ENCODE measurements around the gene MGMT. TPM values are rescaled to one million over a fixed set of nuclear protein-coding genes. Genes with fewer than 3 reads are reported as not detected.

Gene MGMT
- total RNA-seq, 1 experiment from 2014 or later = 11.5 TPM

GRCh38 chr10:129652021-129652420 is 185.0 kb downstream of the MGMT start:
- ChIA-PET CTCF (no interaction called here), POLR2A (no interaction called here), RAD21 (ENCODE audit: low non-redundant PET in 1 of 2, low total read pairs in 2 of 2, uncharacterized antibody in 2 of 2, unreplicated experiment in 2 of 2) (no interaction called here)
- DNase-seq (ENCODE audit: low read depth, low spot score) (no peak), ATAC-seq (no peak)
- intact Hi-C loops (cut with micrococcal nuclease) = no loop called here
- no peaks in the 10 kb centered on the region for H3K4me1 ChIP-seq (ENCODE audit: control insufficient read depth in 1 of 2, insufficient read depth in 2 of 2, low read length in 2 of 2)
- TF ChIP-seq ELF1 (IDR thresholded peaks at IDR 0.05; ENCODE audit: borderline replicate concordance, low read depth) (no peak), EZH2phosphoT487 (IDR thresholded peaks at IDR 0.05; ENCODE audit: borderline replicate concordance) (no peak), CTCF (IDR thresholded peaks at IDR 0.05 in 2 of 3, conservative IDR thresholded peaks at IDR 0.05 in 1 of 3; ENCODE audit: borderline replicate concordance in 1 of 3, insufficient read depth in 1 of 3, low read depth in 2 of 3, low read length in 2 of 3) (no peak), FOSL1 (IDR thresholded peaks at IDR 0.05; ENCODE audit: low read depth) (no peak), POLR2AphosphoS5 (IDR thresholded peaks at IDR 0.05; ENCODE audit: low read depth, low read length) (no peak), ATF3 (IDR thresholded peaks at IDR 0.05) (no peak), ZBTB33 (IDR thresholded peaks at IDR 0.05; ENCODE audit: extremely low read depth, insufficient replicate concordance, low read length) (no peak), CBX3 (IDR thresholded peaks at IDR 0.05; ENCODE audit: low read depth) (no peak), TCF7L2 (IDR thresholded peaks at IDR 0.05; ENCODE audit: borderline replicate concordance, extremely low read depth, insufficient read depth, insufficient read length) (no peak), SRF (IDR thresholded peaks at IDR 0.05; ENCODE audit: low read depth) (no peak), EGR1 (IDR thresholded peaks at IDR 0.05; ENCODE audit: low read depth) (no peak), JUND (IDR thresholded peaks at IDR 0.05) (no peak), SP1 (IDR thresholded peaks at IDR 0.05; ENCODE audit: low read depth) (no peak), ZFX (IDR thresholded peaks at IDR 0.05) (no peak)
- TF ChIP-seq, protein P1, sequence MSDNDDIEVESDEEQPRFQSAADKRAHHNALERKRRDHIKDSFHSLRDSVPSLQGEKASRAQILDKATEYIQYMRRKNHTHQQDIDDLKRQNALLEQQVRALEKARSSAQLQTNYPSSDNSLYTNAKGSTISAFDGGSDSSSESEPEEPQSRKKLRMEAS (IDR thresholded peaks at IDR 0.05) = no peak
- TF ChIP-seq, protein P2, sequence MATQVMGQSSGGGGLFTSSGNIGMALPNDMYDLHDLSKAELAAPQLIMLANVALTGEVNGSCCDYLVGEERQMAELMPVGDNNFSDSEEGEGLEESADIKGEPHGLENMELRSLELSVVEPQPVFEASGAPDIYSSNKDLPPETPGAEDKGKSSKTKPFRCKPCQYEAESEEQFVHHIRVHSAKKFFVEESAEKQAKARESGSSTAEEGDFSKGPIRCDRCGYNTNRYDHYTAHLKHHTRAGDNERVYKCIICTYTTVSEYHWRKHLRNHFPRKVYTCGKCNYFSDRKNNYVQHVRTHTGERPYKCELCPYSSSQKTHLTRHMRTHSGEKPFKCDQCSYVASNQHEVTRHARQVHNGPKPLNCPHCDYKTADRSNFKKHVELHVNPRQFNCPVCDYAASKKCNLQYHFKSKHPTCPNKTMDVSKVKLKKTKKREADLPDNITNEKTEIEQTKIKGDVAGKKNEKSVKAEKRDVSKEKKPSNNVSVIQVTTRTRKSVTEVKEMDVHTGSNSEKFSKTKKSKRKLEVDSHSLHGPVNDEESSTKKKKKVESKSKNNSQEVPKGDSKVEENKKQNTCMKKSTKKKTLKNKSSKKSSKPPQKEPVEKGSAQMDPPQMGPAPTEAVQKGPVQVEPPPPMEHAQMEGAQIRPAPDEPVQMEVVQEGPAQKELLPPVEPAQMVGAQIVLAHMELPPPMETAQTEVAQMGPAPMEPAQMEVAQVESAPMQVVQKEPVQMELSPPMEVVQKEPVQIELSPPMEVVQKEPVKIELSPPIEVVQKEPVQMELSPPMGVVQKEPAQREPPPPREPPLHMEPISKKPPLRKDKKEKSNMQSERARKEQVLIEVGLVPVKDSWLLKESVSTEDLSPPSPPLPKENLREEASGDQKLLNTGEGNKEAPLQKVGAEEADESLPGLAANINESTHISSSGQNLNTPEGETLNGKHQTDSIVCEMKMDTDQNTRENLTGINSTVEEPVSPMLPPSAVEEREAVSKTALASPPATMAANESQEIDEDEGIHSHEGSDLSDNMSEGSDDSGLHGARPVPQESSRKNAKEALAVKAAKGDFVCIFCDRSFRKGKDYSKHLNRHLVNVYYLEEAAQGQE (IDR thresholded peaks at IDR 0.05; ENCODE audit: low read depth) = no peak
- no peak overlapping the region for H3K4me2 ChIP-seq (ENCODE audit: low read length)
- H3K4me3 ChIP-seq (replicated peaks in 1 of 2; ENCODE audit: low read depth in 1 of 2, low read length in 2 of 2) = no peak overlapping the region
- BruUV-seq (replicated peaks) = no TSS peak
- no peaks in the 10 kb centered on the region for H3K36me3 ChIP-seq (ENCODE audit: control insufficient read depth in 1 of 2, insufficient read depth in 2 of 2, low read length in 2 of 2)
- no peaks in the 10 kb centered on the region for H3K79me2 ChIP-seq (ENCODE audit: insufficient read depth, low read length)
- H3K9ac ChIP-seq (ENCODE audit: low read length) = no peak overlapping the region
- no peak overlapping the region for H3K27ac ChIP-seq (ENCODE audit: low read depth, low read length)
- no peaks in the 10 kb centered on the region for H3K9me2 ChIP-seq (ENCODE audit: insufficient read depth)
- no peak overlapping the region for H2AFZ ChIP-seq (ENCODE audit: low read depth, low read length, poor library complexity, severe bottlenecking)
- H3K9me3 ChIP-seq (ENCODE audit: control insufficient read depth in 1 of 2, insufficient read depth in 1 of 2, low read depth in 1 of 2, low read length in 2 of 2) = no peaks in the 10 kb centered on the region
- H4K20me1 ChIP-seq (ENCODE audit: insufficient read depth) = no peaks in the 10 kb centered on the region
- H3K27me3 ChIP-seq (ENCODE audit: insufficient read depth, low read length) = no peaks in the 10 kb centered on the region
